Activated CD8-positive, alpha-beta memory T cell treated with anti-CD3 and anti-CD28 coated beads, Interleukin-2, amount 50 U/mL, for 1 hour (primary cell): Measurements from ENCODE around the gene MFN1.
"Not testable (repeated sequence)": the region's sequence is repeated elsewhere in the genome, so short reads cannot be mapped to it uniquely, and the experiment has no call there.

Experiments
- DNase-seq: peaks from one replicate; pipeline ENCODE4 v3.0.0-alpha.2; 2020; ENCODE audit errors: extremely low read depth

Gene MFN1

DNA sequence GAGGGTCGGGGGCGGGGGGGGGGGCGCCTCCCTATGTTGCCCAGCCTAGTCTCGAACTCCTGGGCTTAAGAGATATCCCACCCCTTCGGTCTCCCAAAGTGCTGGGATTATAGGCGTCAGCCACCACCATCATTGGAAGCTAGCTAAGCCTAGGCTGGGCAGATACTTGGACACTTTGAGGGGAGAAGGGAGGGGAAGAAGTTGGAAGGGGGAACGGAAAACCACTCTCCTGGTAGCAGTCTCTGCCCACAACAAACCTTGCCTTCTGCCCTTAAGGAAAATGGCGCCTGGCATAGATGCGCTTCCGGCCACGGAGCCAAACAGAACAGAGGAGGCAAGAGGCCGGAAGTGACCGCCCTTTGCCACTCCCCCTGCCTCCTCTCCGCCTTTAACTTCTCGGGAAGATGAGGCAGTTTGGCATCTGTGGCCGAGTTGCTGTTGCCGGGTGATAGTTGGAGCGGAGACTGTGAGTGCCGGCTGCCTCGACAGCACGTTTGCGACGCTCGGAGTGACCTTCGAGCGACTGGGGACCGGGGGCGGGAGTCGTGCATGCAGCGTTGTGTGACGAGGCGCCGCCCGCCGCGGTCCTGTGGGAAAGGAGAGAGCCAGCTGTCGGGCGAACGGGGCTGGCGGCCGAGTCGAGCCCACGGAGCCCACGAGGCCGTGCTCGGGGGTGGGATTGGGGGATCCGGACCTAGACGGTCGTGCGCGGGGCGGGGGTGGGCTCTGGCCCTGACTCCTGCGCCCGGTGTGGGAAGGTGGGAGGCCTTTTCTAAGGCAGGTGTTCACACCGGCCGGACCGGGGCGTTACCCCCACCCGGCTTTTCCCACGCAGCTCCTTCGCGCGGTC lies at the start of gene MFN1:
Gene MFN1, plus strand, starts transcription at position 365 of the 850 bp plus-strand sequence. CDS start 1,143 bp downstream, outside the sequence.
- peak; percentile 76 for DNase-seq

DNA sequence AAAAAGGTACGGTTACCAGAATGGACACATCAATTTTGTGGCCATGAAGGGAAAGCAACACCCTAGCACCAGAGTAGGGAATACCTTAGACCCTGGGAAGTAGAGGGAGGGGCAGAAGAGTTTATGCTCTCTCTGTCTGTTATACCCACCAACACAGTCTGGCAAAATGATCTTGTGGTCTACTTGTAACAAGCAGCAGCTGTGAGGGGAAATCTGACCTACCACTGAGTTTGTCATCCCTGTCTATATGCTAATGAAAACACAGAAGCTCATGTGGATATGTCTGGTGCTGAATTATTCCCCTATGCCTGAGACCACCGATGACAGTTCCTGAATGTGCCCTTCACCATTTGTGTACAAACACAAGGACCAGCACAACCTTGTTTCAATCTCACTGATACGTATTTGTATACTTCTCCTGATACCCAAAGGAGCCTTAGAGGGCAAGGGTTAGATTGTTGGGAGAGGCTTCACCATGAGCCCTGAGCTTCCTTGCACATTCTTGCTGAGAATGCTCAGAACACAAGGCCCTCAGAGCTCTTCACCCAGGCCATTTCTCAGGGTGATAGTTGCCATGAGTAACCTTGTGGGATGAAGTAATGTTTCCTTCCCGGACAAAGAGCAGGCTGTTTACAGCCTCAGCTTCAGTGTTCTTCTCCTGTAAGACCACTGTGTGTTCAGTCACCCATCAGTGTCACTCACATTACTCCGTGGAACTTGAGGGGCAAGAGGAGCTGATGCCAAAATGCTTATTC lies 49.4 kb upstream of the MFN1 start:
- no peak for DNase-seq

DNA sequence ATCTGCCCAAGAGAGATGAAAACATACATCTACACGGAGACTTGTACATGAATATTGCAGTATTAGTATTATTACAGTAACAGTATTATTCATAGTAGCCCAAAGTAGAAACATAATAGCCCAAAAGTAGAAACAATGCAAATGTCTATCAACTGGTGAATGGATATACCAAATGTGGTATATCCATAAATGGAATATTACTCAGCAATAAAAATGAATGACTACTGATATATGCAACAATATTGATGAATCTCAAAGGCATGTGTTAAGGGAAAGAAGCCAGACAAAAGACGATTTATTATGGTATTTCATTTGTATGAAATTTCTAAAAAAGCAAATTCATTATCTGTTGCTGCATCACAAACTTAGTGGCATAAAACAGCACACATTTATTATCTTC lies 48.2 kb upstream of the MFN1 start:
- no peak for DNase-seq

DNA sequence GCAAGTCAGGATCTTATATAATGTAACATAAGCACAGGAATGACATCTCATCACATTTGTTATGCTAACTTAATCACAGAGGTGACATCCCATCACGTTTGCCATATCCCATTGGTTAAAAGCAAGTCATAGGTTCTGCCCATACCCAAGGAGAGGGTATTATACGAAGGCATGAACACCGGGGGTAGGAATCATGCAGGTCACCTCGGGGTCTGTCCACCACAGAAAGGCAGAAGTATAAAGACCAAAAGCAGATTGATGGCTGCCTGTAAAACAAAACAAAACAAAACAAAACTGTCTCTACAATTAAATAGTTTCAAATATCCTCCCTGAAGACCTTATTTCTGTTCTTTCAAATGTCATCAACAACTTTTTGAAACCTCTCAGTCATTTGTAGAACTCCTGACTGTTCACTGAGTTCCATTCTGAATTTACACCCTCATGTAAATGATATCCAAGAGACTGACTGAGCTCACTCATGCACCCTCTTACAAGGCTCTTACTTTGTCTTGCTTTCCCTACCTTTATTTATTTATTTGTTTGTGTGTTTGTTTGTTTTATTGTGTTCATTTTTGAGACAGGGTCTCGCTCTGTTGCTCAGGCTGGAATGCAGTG lies 47.4 kb upstream of the MFN1 start:
- DNase-seq, result no peak

DNA sequence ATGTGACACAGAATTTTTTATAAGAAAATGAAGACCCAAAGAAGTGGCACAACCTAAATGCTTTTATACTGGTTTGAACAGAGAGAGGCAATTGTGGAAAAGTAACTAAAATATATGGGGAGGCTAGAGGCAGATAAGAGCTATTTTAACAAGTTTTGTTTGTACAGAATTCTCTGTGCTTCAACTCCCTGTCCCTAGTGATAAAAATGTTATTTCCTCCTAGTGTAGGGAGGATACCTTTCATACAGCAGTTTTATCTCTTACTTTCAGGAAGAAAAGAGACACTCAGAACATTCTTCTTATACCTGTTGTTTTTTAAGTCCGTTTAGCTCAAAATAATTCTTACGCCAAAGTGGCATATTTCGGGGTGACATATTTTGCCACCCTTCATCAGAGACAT lies 45.9 kb upstream of the MFN1 start:
- no peak for DNase-seq

DNA sequence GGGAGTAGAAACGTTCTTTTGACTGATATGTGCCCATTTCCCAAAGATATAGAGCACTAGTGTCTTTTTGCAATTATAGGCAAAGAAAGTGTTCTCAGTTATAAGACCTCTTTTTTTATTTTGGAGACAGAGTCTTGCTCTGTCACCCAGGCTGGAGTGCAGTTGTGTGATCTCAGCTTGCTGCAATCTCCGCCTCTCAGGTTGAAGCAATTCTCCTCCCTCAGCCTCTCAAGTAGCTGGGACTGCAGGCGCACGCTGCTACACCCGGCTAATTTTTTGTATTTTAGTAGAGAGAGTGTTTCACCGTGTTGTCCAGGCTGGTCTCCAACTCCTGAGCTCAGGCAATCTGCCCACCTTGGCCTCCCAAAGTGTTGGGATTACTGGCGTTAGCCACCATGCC lies 45.4 kb upstream of the MFN1 start:
- DNase-seq, result no peak

DNA sequence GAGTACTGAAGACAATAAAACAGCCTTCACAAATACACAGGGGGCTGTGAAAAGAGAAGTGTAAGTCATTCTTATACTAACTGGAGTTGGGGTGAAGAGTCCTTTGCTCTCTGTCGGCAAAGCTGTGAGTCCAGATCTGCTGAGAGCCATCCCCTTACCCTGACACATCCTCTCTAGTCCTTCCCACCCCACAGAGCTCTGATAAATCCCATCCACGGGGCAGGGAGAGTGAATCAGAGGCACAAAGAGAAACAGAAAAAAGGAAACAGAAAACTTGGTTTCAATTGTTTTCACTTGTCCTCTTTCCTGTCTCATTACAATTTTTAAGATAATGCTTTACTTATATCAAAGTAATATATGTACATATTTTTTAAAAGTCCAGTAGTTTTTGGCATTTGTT lies 42.9 kb upstream of the MFN1 start:
- DNase-seq, result no peak

DNA sequence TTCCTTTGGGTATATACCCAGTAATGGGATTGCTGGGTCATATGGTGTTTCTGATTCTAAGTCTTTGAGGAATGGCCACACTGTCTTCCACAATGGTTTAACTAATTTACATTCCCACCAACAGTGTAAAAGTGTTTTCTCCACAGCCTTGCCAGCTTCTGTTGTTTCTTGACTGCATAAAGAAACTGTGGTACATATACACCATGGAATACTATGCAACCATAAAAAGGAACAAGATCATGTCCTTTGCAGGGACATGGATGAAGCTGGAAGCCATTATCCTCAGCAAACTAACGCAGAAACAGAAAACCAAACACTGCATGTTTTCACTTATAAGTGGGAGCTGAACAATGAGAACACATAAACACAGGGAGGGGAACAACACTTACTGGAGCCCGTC lies 40.1 kb upstream of the MFN1 start:
- DNase-seq, result not testable (repeated sequence)

DNA sequence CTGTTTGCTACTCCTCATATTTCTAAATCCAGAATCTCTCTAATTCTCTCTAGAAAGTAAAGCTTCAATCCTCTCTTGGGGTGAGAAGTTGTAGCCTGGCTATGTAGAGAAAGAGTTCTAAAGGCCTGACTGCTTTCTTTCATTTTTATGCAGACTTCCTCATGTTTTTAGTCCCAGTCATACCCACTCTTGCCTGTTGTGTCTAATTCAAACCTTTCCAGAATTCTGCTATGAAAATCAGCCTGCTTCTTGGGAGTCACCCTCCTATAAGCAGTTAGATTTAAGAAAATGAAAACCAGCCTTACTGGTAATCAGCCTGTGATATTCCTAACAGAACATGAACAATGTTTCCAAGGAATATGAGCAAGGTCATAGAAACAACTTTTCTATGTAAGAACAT lies 39.5 kb upstream of the MFN1 start:
- no peak for DNase-seq

DNA sequence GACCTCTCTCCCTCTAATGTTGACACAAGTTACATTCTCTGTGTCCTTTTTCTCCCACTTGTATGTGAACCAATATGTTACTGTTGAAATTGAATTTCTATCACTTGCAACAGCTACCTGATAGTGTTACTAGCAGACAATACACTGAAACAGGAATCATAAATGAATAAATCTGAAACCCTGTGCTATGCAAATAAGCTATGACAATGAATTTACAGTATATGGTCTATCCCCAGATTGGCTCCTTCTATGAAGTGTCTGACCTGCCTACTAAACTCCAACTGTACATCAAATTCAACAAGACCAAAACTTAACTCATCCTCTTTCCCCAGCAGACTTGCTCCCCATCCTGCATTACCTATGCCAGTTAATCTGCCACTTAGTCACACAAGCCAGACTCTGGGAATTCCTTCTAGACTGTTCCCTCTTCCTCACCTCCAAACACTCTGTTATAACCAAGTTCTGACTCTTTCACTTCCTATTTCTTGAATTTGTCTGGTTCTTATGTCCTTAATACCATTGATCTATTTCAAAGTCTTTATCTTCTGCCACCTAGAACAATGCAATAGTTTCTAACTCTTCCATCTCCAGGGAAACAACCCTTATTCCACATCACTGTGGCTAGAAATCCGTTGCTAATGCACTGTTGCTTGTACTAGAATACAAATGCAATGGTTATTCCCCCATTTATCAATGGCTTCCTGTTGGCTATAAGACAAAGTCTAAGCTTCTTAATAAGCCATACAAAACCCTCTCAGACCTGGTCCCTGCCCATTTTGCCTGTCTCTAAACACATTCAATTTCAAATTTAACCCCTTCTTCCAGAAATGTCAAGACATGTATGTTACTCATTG lies 38.1 kb upstream of the MFN1 start:
- no peak for DNase-seq

DNA sequence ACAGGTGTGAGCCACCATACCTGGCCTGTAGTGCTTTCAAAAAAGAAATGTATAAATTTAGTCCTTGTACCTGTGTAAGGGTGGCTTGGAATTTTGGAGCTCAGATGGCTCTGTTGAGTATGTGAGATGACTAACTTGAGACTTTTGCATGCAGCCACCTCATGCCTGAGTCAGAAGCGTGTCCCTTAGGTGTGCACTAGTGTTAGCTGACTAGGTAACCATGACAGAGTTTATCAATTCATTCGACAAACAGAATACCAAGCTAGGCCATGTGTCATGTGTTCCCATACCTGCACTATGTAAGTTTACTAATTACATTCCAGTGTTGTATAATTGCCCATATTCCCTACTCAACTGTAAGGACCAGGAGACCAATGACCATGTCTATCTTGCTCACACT lies 28.6 kb upstream of the MFN1 start:
- DNase-seq, result no peak

DNA sequence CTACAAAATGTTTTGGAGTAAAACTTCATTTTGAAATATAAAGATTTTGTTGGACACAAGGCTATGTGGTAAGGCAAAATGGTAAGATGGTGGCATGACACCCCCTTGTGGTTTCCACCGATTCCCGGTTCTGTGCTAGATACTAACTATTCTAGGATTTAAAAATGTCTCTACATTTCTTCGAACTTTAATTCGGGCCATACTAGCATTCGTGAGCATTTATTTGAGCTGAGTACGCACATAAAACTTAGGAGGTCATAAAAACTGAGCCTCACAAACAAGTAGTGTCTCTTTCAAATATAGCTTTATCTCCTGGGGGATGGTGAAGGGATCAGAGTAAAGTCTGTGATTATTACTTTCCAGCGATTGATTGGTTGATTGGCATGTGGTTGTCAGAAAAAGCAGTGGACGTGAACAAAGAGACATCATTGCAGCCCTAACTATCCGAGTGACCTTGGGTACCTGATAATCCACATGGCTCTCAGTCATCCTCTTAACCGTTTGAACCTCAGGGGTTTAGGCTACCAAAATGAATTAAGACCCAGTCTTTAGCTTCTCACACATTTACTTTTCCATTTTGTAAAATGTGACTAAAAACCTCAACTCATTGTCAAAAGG lies 25.7 kb upstream of the MFN1 start:
- DNase-seq, result no peak

DNA sequence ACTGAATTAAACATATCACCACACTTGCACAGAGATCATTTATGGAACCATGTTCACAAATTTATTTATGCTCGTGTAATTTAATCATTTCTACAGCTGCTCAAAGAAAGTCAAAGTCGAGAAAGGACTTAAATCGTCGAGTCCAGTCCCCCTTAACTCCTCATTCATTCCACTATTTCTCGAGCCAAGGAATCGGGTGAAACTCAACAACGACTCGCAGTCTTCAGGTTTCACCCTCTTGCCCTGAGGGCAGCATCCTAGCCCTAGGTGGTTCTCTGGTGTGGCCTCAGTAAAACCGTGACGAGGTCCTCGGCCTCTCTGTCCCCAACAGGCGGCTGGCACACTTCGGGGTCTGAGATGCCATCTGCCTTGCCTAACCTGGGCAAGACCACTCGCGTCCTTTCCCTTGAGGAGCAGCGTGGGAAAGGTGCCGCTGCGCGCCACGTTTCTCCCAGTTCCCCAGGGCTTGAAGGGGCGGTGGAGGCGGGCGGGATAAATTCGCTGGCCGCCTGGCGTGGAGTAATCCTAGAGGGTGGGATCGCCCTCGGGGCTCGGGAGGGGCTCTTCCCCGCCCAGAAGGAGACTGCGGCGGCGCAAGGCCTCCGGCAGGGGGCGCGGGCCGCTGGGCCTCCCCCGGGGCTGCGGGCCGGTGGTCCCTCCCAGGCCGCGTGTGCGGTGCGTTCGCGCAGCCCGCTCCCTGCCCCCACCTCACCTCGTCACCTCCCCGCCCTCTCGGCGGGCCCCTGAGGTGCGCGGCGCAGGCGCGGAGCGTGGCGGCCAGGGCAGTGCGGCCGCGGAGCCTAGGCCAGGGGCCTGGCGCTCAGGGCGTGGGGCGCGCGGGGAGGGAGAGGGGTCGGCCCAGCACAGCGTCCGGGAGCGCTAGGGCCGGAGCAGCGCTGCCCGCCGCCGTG lies 25.0 kb upstream of the MFN1 start, which contains the start of gene ZNF639:
Gene ZNF639, plus strand, starts transcription at position 746 of the 911 bp plus-strand sequence. CDS start 5,263 bp downstream, outside the sequence.
- DNase-seq, result peak; percentile 39

DNA sequence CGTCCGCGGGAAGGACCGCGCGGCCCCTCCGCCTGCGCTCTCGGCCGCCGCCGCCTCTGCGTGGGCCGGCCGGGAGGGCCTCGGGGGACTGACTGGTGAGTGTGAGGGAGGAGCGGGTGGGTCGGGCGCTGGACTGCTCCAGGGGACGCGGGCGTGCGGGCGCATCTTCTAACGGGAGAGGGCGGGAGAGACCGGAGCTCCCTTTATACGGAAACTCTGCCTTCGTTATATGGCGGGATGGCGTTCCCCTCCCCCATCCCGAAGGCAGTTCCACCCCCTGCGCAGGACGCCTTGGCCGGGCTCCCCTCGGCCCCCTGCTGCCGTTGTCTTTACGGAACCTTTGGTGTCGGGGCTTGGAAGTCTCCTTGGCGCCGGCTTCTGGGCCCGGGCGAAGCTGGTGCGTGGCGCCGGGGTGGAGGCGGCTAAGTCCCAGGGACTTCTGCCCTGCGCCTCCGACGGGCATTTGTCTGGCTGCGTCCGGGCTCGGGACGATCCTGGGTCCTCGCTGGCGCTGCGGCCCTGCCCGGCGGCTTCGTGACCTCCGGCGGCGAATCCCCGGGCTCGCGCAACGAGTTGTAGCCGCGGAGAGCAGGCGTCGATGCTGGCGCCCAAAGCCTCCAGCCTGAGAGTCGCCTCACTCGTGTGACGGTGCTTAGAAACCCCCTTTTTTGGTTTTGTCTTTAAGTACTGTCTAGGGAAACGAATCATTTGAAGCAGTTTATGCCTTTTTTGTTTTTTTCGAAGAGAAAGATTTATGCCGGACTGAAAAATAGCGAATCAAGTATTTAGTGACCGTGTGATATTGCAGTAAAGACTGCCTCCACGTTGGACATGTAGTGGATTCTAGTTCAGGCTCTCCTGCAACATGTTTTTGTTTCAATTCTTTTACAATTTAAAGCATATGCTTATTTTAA lies 24.1 kb upstream of the MFN1 start:
- DNase-seq, result no peak

DNA sequence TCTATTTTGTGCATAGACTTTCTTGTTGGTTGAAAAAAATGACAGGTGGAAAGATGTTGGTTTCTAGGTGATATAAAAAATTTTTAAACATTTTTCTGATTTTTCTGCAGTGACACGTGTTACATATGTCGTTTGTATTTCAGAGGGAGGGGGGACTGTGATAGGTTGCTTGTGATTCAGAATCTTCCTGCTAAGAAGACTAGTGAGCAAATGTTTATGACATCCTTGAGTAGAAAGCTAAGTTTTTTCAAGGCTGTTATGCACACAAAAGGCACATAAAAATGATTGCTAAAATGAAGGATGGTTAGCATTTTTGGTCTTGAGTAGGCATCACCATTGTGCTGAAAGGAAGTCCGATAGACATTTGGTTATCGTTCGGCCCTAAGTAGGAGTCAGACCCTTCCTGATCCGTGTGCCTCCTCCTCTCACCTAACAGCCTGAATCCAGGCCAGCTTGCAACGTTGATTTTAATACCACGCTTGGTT lies 23.2 kb upstream of the MFN1 start:
- no peak for DNase-seq

DNA sequence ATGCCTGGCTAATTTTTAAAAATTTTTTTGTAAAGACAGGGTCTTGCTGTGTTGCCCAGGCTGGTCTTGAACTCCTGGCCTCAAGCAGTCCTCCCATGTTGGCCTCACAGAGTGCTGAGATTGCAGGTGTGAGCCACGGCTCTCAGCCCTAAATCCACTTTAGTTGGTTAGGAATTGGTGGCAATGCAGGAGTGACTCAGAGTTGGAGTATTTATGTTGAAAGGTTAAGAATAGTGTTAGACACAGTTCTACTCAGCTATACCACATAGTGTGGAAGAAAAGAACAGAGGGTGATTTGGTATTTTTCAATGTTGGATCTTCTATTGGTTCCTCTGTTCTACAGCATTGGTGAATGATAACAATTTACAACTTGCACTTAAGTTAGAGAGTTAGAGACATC lies 17.1 kb upstream of the MFN1 start:
- DNase-seq, result no peak

DNA sequence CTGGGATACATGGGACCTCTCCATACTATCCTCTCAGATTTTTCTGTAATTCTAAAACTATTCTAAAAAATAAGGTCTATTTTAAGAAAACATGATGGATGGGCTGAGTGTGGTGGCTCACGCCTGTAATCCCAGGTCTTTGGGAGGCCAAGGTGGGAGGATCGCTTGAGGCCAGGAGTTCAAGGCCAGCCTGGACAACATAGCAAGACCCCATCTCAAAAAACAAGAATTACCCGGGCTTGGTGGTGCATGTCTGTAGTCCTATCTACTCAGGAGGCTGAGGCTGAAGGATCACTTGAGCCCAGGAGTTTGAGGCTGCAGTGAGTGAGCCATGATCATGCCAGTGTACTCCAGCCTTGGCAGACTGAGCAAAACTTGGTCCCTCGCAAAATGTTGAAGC lies 15.3 kb upstream of the MFN1 start:
- DNase-seq, result no peak

DNA sequence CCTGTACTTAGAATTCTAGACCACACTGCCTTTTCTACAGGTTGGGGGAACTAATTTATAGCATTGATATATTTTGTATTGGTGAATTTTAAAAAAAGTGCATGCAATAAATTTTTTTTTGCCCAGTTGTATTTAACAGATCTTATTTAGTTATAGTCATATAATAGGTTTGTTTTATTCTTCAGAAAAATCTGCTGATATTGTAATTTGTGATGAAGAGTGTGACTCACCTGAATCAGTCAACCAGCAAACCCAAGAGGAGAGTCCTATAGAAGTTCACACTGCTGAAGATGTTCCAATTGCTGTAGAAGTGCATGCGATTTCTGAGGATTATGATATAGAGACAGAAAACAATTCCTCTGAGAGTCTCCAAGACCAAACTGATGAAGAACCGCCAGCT lies 14.4 kb upstream of the MFN1 start:
- DNase-seq, result no peak
